Lower leg skin (tissue), 3 donors: ENCODE measurements around the gene AFAP1L2.

Experiments
- CTCF ChIP-seq, 3 donors: fragments of 450-650 bp; IDR thresholded peaks; one replicate each; pipeline ENCODE4 v1.5.1; 2016; ENCODE audit warnings: antibody characterized with exemption in 3 of 3, mild to moderate bottlenecking in 3 of 3, moderate library complexity in 2 of 3
- POLR2A ChIP-seq, 2 donors: fragments of 450-650 bp; IDR thresholded peaks; one replicate each; pipeline ENCODE4 v1.6.1; 2016 to 2017; ENCODE audit warnings: antibody characterized with exemption in 2 of 2, mild to moderate bottlenecking in 1 of 2, moderate library complexity in 1 of 2

DNA sequence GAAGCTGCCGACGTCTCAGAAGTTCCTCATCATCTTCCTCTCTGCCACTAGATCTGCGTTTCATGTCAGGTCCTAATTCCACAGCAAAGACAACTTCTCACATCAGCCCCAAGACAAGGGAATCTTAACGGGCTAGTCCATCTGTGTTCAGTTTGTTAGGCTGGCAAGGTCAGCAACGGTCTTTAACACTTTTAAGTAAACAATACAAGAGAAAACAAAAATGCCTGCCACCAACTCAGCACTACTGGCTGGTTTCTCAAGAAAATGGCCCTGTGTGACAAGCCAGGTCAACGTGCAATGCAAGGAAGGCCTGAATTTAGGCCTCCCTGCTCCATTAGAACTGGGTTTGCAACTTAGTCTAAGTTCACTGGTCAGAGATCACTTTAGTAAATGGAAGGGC, 41.0 kb upstream of the AFAP1L2 start:
- no peak for TF ChIP-seq POLR2A (IDR thresholded peaks at IDR 0.05)
- TF ChIP-seq CTCF (IDR thresholded peaks at IDR 0.05): no peak
